GM18505 (cell line): ENCODE data around the gene BDH1.

Source experiments
- ATAC-seq: cut with Tn5 transposase; IDR thresholded peaks from one replicate; pipeline ENCODE4 v1.9.1; 2021; ENCODE audit not compliant: unreplicated experiment
- POLR2A ChIP-seq: IDR thresholded peaks from 4 replicates; pipeline ENCODE4 v1.6.1; 2011; ENCODE audit warnings: borderline replicate concordance; ENCODE audit not compliant: insufficient read depth, insufficient read length; ENCODE audit errors: extremely low read depth

The BDH1 gene

DNA sequence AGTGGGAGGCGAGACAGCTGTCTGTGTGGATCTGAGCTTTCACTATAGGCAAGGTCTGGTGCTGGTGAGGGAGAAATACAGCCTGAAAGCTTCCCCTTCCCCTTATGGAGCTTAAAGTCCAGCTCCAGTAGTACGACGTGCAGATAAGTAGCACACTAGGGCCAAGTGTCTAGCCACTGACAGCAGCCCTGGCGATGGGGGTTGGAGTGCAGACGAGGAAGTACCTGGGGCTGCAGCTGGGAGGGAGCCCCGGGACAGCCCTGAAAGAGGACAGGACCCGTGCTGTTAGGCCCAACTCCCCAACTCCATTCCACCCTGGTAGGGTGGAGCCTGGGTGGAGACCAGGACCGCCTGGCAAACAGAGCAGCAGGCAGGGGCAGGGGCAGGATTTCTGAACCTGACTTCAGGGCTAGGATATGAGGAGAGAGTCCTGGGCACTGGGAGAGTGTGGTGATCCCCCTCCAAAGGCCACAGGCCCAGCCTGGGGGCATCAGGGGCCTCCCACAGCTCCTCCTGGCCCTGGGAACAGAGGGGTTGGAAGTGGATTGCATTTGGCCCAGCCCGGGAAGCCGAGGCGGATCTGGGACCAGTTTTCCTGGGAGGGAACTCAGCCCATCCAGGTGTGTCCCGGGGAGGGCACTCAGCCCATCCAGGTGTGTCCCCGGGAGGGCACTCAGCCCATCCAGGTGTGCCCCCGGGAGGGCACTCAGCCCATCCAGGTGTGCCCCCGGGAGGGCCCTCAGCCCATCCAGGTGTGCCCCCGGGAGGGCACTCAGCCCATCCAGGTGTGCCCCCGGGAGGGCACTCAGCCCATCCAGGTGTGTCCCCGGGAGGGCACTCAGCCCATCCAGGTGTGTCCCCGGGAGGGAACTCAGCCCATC is 42.8 kb downstream of the BDH1 start:
- TF ChIP-seq POLR2A: no peak
- ATAC-seq: no peak

DNA sequence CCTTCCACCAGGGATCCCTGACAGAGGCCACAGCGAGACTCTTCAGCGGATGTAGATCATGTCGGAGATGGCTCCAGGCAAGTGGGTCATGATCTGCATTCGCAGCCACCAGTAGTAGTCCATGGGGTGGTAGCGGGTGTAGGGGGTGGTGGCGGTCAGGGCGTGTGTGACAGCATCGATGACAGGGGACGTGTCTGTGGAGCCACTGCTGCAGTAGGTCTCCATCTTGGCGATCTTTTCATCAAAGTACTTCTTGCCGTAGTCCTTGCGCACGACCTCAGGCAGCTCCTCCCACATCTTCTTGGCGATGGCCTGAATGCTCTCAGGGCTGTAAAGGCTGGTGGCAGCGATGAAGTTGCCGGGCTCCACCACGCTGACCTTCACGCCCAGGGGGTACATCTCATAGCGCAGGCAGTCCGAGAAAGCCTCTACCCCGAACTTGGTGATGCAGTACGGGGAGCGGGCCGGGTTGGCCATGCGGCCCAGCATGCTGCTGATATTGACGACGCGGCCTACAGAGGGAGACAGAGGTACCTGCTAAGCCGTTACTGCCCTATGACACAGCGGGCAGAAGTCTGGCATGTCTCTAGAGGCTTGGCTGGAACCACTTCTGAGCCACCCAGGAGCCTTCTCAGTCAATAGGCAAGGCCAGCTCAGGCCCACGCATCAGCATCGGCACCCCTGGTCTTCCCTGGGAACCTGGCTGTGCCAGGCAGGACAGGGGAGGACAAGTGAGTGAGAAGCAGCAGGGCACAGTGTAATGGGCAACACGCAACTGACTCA is 43.7 kb downstream of the BDH1 start:
- ATAC-seq: no peak
- TF ChIP-seq POLR2A: no peak

DNA sequence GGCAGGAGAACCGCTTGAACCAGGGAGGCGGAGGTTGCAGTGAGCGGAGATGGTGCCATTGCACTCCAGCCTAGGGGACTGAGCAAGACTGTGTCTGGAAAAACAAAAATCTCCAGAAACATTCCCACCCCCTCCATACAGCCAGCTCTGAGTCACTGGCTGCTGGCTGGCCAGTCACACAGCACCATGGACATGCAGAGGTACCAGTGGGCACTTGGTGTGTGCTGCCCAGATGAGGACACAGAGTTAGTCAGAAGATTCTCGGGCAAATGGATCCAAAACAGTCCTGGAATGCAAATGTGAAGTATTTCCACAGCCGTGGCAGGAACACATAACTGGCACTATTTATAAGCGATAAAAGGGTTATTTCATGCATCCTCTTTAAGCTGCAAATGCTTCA is 44.6 kb downstream of the BDH1 start:
- ATAC-seq: no peak
- TF ChIP-seq POLR2A: no peak

DNA sequence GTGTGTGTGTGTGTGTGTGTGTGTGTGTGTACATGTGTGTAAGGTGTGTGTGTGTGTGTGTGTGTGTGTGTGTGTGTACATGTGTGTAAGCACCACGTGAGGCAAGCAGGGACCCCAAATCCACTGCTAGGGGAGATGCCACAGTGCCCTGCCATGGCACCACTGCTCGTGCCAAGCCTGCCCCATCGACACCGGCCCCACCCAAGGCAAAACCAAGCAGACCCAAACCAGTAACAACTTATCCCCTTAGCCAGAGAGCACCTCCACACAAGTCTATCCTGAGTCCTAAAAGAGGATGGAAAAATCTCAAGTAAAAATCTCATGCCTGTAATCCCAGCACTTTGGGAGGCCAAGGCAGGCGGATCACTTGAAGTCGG is 45.1 kb downstream of the BDH1 start:
- ATAC-seq: no peak

DNA sequence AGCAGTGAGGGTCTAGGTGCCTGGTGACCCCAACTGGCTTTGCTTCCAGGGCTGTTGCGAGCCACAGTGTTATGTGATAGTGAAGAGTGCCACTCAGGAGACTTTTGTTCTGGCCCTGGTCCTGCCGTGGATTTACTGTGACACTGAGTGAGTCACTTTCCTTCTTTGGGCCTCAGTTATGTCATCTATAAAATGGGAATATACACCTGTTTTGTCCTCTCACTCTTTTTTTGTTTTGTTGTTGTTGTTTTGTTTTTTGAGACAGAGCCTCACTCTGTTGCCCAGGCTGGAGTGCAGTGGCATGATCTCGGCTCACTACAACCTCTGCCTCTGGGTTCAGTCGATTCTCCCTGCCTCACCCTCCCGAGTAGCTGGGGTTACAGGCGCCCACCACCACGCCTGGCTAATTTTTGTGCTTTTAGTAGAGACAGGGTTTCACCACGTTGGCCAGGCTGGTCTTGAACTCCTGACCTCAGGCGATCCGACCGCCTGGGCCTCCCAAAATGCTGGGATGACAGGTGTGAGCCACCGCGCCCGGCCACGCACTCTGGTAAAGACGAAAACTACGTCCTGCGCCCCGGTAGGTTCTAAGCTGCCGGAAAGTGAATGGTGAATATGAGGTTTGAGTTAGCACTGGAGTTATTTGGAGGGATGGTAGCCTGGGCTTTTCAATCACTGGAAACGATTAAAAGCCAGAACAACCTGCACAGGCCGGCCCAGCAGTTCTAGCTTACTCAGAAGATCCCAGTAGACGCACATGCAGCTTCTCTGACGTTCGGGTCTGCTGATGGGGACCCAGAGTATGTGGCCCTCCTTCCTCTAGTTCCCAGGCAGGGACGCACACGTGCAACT is 46.6 kb downstream of the BDH1 start:
- TF ChIP-seq POLR2A: no peak
- no peak for ATAC-seq

More for the DNA sequence above, 45.1 kb downstream of the BDH1 start:
- TF ChIP-seq POLR2A: no peak

DNA sequence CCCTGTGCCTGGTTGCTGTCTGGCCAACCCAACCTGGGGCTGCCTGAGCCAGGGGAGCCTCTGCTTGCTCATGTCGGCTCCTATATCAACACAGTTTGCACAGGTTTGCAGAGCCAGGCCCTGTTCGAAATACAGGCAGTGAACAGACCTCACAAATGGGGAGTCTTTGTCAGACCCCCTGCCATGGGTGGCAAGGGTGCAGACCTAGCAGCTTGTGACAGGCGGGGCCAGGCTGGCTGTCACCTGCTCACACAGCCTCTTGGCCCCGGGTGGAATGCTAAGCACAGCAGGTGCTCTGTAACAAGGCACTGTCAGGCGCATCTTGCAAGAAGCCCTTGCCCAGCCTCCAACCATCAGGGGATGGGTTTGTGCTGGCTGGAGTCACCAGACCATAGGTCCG is 47.3 kb downstream of the BDH1 start:
- ATAC-seq: no peak
- TF ChIP-seq POLR2A: no peak

DNA sequence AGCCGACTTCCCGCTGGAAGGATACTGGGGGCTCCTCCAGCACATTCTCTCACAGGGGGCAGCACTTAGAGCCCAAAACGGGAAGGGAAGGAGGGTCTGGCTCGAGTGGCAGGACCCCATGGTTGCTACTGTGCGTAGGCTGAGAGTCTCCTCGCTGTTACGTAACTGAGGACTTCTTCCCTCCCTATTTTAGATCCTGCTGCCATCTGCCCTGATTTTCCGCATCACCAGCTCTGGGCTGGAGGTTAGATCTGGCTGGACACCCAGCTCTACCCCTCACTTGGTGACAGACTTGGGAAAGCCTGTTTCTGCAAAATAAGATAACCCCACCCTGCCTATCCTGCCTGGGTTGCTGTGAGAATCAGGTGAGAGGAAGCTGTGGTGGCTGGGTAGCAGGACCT is 47.7 kb downstream of the BDH1 start:
- no peak for ATAC-seq
- no peak for TF ChIP-seq POLR2A

DNA sequence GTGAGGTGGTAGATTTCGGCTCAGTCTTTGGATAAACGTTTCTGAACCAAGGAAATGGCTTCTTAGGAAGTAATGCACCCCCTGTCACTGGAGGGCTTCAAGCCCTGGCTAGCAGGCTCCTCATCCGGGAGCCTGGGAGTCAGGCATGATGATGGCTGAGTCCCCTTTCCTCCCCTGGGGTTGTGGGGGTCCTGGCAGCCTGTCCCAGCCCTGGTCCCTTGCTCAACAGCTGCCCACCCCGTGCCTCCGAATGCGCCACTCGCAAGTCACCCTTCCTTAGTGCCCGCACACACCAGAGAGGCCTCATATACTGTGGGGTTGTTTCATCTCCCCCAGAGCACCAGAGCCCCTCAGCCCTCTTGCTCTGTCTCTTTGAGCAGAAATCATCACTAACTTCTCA is 48.2 kb downstream of the BDH1 start:
- no peak for TF ChIP-seq POLR2A
- no peak for ATAC-seq

DNA sequence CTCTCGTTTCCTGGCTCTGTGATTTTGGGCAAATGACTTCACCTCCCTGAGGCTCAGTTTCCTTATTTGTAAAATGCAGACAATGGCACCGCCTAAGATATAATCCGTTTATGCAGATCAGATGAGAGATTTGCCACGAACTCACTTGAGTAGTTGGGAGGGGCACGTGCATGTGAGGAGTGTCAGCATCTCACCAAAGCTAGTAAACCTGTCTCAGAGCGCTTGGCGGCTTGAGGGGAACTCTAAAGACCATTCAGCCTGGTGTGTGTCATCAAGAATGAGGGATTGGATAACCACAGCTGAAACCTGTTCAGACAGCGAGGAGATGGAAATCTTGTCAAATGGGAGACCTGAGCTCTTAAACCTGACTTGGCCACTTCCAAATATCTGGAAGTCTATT is 48.7 kb downstream of the BDH1 start:
- no peak for ATAC-seq
- no peak for TF ChIP-seq POLR2A

DNA sequence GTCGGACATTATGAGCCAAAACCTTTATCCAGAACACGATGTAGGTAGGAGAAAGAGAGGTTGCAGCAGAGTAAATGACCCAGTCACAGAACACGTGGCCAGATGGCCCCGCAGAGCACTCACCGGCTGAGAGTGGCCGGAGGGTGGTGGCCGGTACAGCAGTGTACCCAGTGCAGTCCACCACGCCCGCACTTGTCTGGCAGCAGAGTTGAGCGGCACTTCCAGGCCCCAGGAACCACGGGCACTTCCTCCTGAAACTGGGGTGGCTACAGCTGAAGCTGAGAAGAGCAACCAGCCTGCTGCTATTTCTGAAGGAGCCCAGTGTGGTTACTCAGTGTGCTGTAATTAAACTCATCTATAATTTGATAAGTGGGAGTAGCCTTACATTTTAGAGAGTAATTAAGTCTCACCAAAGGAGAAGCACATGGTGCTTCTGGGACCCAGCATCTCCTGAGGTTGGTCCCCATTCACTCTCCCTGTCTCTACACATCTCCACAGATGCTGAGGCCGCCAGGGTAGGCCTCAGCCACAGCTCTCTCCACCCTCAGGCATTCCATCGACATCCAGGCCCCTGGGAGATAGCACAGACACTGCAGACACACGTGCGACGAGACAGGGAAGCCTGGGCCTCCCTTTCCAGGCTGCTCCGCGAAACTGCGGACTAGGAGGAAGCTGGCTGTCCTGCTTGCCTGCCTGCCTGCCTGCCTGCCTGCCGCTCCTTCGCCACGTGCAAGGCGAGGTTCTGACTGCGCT is 49.8 kb downstream of the BDH1 start:
- ATAC-seq: no peak
- TF ChIP-seq POLR2A: no peak

DNA sequence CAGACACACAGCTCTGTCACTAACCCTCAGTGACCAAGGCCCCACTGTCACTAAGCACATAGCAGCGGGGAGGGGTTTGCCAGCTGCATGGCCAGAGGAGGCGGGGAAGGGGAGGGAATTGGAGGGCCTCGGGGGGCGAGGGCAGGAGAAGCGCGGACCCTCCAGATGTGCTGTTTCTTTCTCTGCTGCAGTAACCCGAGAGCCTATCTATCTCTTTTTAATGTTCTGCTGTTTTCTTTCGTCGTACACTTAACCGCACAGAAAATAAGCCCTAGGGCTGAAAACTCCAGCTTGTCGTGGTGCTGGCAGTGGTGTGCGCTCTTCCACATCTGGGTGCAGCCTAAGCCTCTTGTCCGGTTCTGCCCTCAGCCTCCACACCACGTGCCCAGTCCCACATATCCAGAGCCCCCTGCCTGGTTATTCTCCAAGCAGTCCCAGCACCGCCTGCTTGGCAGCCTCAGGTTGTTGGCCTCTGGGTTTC is 51.1 kb downstream of the BDH1 start:
- ATAC-seq: no peak
- no peak for TF ChIP-seq POLR2A

DNA sequence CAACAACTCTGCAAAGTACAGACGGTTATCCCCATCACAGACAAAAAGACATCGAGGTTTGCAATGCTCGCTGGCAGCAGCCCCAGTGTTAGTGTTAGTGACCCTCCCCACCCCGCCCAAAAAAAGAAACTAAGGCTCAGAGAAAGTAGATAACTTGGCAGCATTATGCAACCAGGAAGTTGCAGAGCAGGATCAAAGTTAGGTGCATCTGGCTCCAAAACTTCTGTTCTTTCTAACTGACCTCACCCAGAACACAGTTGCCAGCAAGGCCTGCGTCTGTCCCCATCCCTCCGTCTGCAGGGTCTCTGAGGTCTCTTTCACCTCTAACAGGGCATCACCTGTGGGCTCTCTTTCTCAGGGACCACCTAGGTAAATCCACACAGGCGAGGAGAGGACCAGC is 51.5 kb downstream of the BDH1 start:
- no peak for TF ChIP-seq POLR2A

More for the DNA sequence above, 51.5 kb downstream of the BDH1 start:
- no peak for ATAC-seq
